H1 (cell line): ENCODE measurements around the gene SPDYE4. TPM values are rescaled to one million over a fixed set of nuclear protein-coding genes. Genes with fewer than 3 reads are reported as not detected.

Experiments
- CTCF ChIA-PET: fragments of 300-600 bp; sonication (Branson Sonifier 250); formaldehyde crosslinking; loops from one replicate; lab custom pipeline; 2021; ENCODE audit not compliant: partially characterized antibody; lab: Charles Lee
- POLR2A ChIA-PET: fragments of 300-600 bp; sonication (Branson Sonifier 250); formaldehyde crosslinking; loops from one replicate; lab custom pipeline; 2021; ENCODE audit warnings: inconsistent platforms; ENCODE audit not compliant: partially characterized antibody; lab: Charles Lee
- DNase-seq, 2 experiments: peaks; one replicate each; pipeline versions ENCODE4 v3.0.0 to v3.0.0-alpha.2; 2010 to 2022; ENCODE audit warnings: low spot score in 2 of 2, low read depth in 1 of 2, mixed read lengths in 1 of 2
- FAIRE-seq: peaks from 2 replicates; lab custom pipeline; 2011; peaks lifted over from hg19 to GRCh38; lab: Jason Lieb, UNC
- H2AFZ ChIP-seq: 2 replicates; pipeline ENCODE4 v1.8.1; 2012; ENCODE audit warnings: low read length, inconsistent platforms
- H2AK5ac ChIP-seq: 2 replicates; pipeline ENCODE4 v1.6.1; 2013; ENCODE audit warnings: low read depth, low read length
- H2BK120ac ChIP-seq: replicated peaks from 2 replicates; pipeline ENCODE3; 2013; ENCODE audit warnings: low read depth, low read length, inconsistent platforms
- H2BK12ac ChIP-seq: 2 replicates; pipeline ENCODE4 v1.6.1; 2013; ENCODE audit warnings: low read depth, low read length
- H2BK15ac ChIP-seq: 2 replicates; pipeline ENCODE4 v1.6.1; 2013; ENCODE audit warnings: low read length
- H2BK20ac ChIP-seq: 2 replicates; pipeline ENCODE4 v1.6.1; 2013; ENCODE audit warnings: low read length
- H2BK5ac ChIP-seq: 2 replicates; pipeline ENCODE4 v1.6.1; 2013; ENCODE audit warnings: low read depth, low read length
- H3K14ac ChIP-seq: 2 replicates; pipeline ENCODE4 v1.6.1; 2013; ENCODE audit warnings: inconsistent platforms; ENCODE audit not compliant: insufficient read length
- H3K18ac ChIP-seq: 2 replicates; pipeline ENCODE4 v1.6.1; 2013; ENCODE audit warnings: low read length; ENCODE audit errors: extremely low read depth
- H3K23ac ChIP-seq: 2 replicates; pipeline ENCODE4 v1.6.1; 2013; ENCODE audit warnings: inconsistent platforms; ENCODE audit not compliant: insufficient read length
- H3K23me2 ChIP-seq: 2 replicates; pipeline ENCODE4 v1.6.1; 2013; ENCODE audit warnings: low read depth, low read length
- H3K27ac ChIP-seq: 2 replicates; pipeline ENCODE4 v1.6.1; 2011; ENCODE audit warnings: low read depth, low read length, inconsistent platforms
- H3K27me3 ChIP-seq, 4 experiments: replicated peaks in 1 of 4; 1 replicate in 1 of 4; 2 replicates in 3 of 4; pipeline versions ENCODE4 v1.6.1 to v1.8.1; 2011 to 2013; ENCODE audit warnings: low read length in 3 of 4, mild to moderate bottlenecking in 3 of 4, inconsistent platforms in 2 of 4, mixed read lengths in 2 of 4, moderate library complexity in 1 of 4; ENCODE audit not compliant: control insufficient read depth in 3 of 4, insufficient read depth in 3 of 4; ENCODE audit errors: extremely low read depth in 1 of 4
- H3K36me3 ChIP-seq, 4 experiments: 2 replicates each; pipeline versions ENCODE4 v1.6.1 to v1.8.1; 2011 to 2013; ENCODE audit warnings: mild to moderate bottlenecking in 4 of 4, low read length in 3 of 4, moderate library complexity in 2 of 4, control low read depth in 1 of 4, inconsistent platforms in 1 of 4; ENCODE audit not compliant: insufficient read depth in 4 of 4, control insufficient read depth in 2 of 4
- H3K4ac ChIP-seq: replicated peaks from 2 replicates; pipeline ENCODE3; 2013; ENCODE audit warnings: low read length, low read depth, mixed read lengths, inconsistent platforms; ENCODE audit not compliant: insufficient read length
- H3K4me1 ChIP-seq, 4 experiments: replicated peaks in 1 of 4; 1 replicate in 1 of 4; 2 replicates in 3 of 4; pipeline versions ENCODE4 v1.6.1 to v1.8.1; 2011 to 2013; ENCODE audit warnings: low read length in 3 of 4, inconsistent platforms in 2 of 4, mixed read lengths in 1 of 4; ENCODE audit not compliant: insufficient read depth in 4 of 4, control insufficient read depth in 3 of 4
- H3K4me2 ChIP-seq, 2 experiments: 2 replicates each; pipeline versions ENCODE4 v1.6.1 to v1.8.1; 2011 to 2013; ENCODE audit warnings: low read depth in 2 of 2, low read length in 2 of 2, control low read depth in 1 of 2, inconsistent platforms in 1 of 2, mild to moderate bottlenecking in 1 of 2; ENCODE audit not compliant: insufficient read depth in 1 of 2
- H3K4me3 ChIP-seq, 4 experiments: fragments of 200-600, 300-600 bp in 1 of 4; sonication (generic), shearing (Covaris generic), sonication (Bioruptor Twin) in 1 of 4; 2 replicates each; pipeline versions ENCODE4 v1.5.1 to v1.8.1; 2011 to 2016; ENCODE audit warnings: low read length in 4 of 4, low read depth in 3 of 4, control low read depth in 2 of 4, inconsistent platforms in 2 of 4, mild to moderate bottlenecking in 2 of 4, mixed read lengths in 1 of 4, moderate library complexity in 1 of 4; ENCODE audit not compliant: insufficient read depth in 2 of 4; ENCODE audit errors: extremely low read depth in 1 of 4
- H3K56ac ChIP-seq: replicated peaks from 2 replicates; pipeline ENCODE3; 2013; ENCODE audit warnings: low read depth, mild to moderate bottlenecking, mixed read lengths, low read length, inconsistent platforms; ENCODE audit not compliant: insufficient read length
- H3K79me1 ChIP-seq: 2 replicates; pipeline ENCODE4 v1.6.1; 2013; ENCODE audit warnings: low read depth, low read length, control low read depth
- H3K79me2 ChIP-seq, 2 experiments: 2 replicates each; pipeline versions ENCODE4 v1.6.1 to v1.8.1; 2012 to 2013; ENCODE audit warnings: low read length in 2 of 2, mild to moderate bottlenecking in 2 of 2, inconsistent platforms in 1 of 2; ENCODE audit not compliant: insufficient read depth in 2 of 2, control insufficient read depth in 1 of 2
- H3K9ac ChIP-seq, 4 experiments: replicated peaks in 1 of 4; 1 replicate in 1 of 4; 2 replicates in 3 of 4; pipeline versions ENCODE4 v1.6.1 to v1.8.1; 2011 to 2013; ENCODE audit warnings: low read depth in 3 of 4, low read length in 3 of 4, control low read depth in 2 of 4, mild to moderate bottlenecking in 2 of 4, moderate library complexity in 2 of 4, inconsistent platforms in 1 of 4; ENCODE audit errors: extremely low read depth in 1 of 4
- H3K9me3 ChIP-seq, 2 experiments: 2 replicates each; pipeline versions ENCODE4 v1.6.1 to v1.8.1; 2012 to 2013; ENCODE audit warnings: mild to moderate bottlenecking in 2 of 2, moderate library complexity in 2 of 2, control low read depth in 1 of 2, inconsistent platforms in 1 of 2, low read depth in 1 of 2, low read length in 1 of 2, mixed read lengths in 1 of 2; ENCODE audit not compliant: insufficient read depth in 2 of 2
- H4K20me1 ChIP-seq, 2 experiments: replicated peaks in 1 of 2; 2 replicates each; pipeline versions ENCODE3 to v1.8.1; 2011 to 2013; ENCODE audit warnings: inconsistent platforms in 2 of 2, low read length in 2 of 2, mild to moderate bottlenecking in 1 of 2; ENCODE audit not compliant: insufficient read depth in 2 of 2, control insufficient read depth in 1 of 2
- H4K5ac ChIP-seq: 2 replicates; pipeline ENCODE4 v1.6.1; 2013; ENCODE audit warnings: low read length, low read depth, mixed read lengths, inconsistent platforms; ENCODE audit not compliant: insufficient read length
- H4K8ac ChIP-seq: 2 replicates; pipeline ENCODE4 v1.8.0; 2013; ENCODE audit warnings: mild to moderate bottlenecking, moderate library complexity, low read length, inconsistent platforms; ENCODE audit not compliant: insufficient read depth; ENCODE audit errors: extremely low read depth
- H4K91ac ChIP-seq: replicated peaks from 2 replicates; pipeline ENCODE3; 2013; ENCODE audit warnings: low read length, mixed read lengths, inconsistent platforms; ENCODE audit not compliant: insufficient read length
- ATF2 ChIP-seq: IDR thresholded peaks from 2 replicates; pipeline ENCODE4 v1.6.1; 2012; ENCODE audit warnings: low read length, inconsistent platforms
- ATF3 ChIP-seq: IDR thresholded peaks from 2 replicates; pipeline ENCODE4 v1.6.1; 2011; ENCODE audit warnings: low read depth, mild to moderate bottlenecking, low read length; ENCODE audit not compliant: insufficient read depth
- BACH1 ChIP-seq: IDR thresholded peaks from 2 replicates; pipeline ENCODE4 v1.6.1; 2012; ENCODE audit warnings: low read length, improper control_type of control experiment
- BCL11A ChIP-seq, 2 experiments: IDR thresholded peaks; one replicate each; pipeline ENCODE4 v1.6.1; 2011; ENCODE audit warnings: low read depth in 2 of 2, low read length in 2 of 2, mild to moderate bottlenecking in 2 of 2
- CHD2 ChIP-seq: IDR thresholded peaks from 2 replicates; pipeline ENCODE4 v1.6.1; 2012; ENCODE audit warnings: low read length, improper control_type of control experiment
- HDAC2 ChIP-seq, 2 experiments: fragments of 300-600 bp in 1 of 2; sonication (generic) in 1 of 2; IDR thresholded peaks; 2 replicates each; pipeline ENCODE4 v1.6.1; 2011 to 2012; ENCODE audit warnings: low read depth in 2 of 2, low read length in 2 of 2, mild to moderate bottlenecking in 2 of 2, moderate library complexity in 2 of 2, borderline replicate concordance in 1 of 2, inconsistent platforms in 1 of 2
- NANOG ChIP-seq: IDR thresholded peaks from 2 replicates; pipeline ENCODE4 v1.6.1; 2011; ENCODE audit warnings: low read length, low read depth, mild to moderate bottlenecking, inconsistent platforms; ENCODE audit not compliant: insufficient read depth, poor library complexity, severe bottlenecking
- PHF8 ChIP-seq: fragments of 200-600 bp; sonication (generic); conservative IDR thresholded peaks from 2 replicates; pipeline ENCODE4 v1.7.1; 2012; ENCODE audit warnings: low read depth, mild to moderate bottlenecking, inconsistent platforms, low read length, moderate library complexity
- POLR2A ChIP-seq, 2 experiments: IDR thresholded peaks; 1 replicate in 1 of 2; 2 replicates in 1 of 2; pipeline ENCODE4 v1.6.1; 2011; ENCODE audit warnings: low read depth in 2 of 2, low read length in 2 of 2, mild to moderate bottlenecking in 2 of 2; ENCODE audit errors: control extremely low read depth in 1 of 2
- TAF1 ChIP-seq: IDR thresholded peaks from 2 replicates; pipeline ENCODE4 v1.6.1; 2011; ENCODE audit warnings: mild to moderate bottlenecking, low read depth, low read length
- TBP ChIP-seq: IDR thresholded peaks from 2 replicates; pipeline ENCODE4 v1.6.1; 2011; ENCODE audit warnings: low read depth, low read length, improper control_type of control experiment
- WGBS, 2 experiments: shearing (Covaris generic) in 1 of 2; methylation state at CpG; one replicate each; pipeline versions ENCODE4 v1.1.6 to v1.1.7; 2013 to 2015; ENCODE audit warnings: low lambda C conversion rate in 2 of 2, mixed read lengths in 2 of 2, inconsistent platforms in 1 of 2, low coverage in 1 of 2, missing lambda C conversion rate in 1 of 2; ENCODE audit not compliant: insufficient replicate concordance in 2 of 2, insufficient coverage in 1 of 2, insufficient read length in 1 of 2; ENCODE audit errors: extremely low coverage in 1 of 2, missing lambda C conversion rate in 1 of 2; 5-methylcytosine and 5-hydroxymethylcytosine counted together
- polyA plus RNA-seq, 7 experiments: library from polyadenylated mRNA; depleted of rRNA in 3 of 7; stranded (reverse) in 5 of 7; unstranded in 2 of 7; fragments of >200 nt in 5 of 7; fragments of 200-250 nt in 2 of 7; gene quantifications; 1 replicate in 5 of 7; 2 replicates in 1 of 7; 4 replicates in 1 of 7; pipeline versions ENCODE4 v1.2.1 to v1.2.3, GENCODE V29; 2011 to 2013; ENCODE audit warnings: missing spikeins in 2 of 7, mixed read lengths in 2 of 7
- total RNA-seq: library from RNA; stranded (reverse); fragmentation: NEBNext Ultra II Directional; extraction: Animal tissue kit (Norgen Biotek cat#: 25700); gene quantifications from 2 replicates; pipeline ENCODE4 v1.2.1, GENCODE V29; 2021

SPDYE4 gene
- total and polyA plus RNA-seq, 2 of the 8 experiments (the other 6 are each of a cell fraction or from before 2014, with no cell fraction given): not detected

DNA sequence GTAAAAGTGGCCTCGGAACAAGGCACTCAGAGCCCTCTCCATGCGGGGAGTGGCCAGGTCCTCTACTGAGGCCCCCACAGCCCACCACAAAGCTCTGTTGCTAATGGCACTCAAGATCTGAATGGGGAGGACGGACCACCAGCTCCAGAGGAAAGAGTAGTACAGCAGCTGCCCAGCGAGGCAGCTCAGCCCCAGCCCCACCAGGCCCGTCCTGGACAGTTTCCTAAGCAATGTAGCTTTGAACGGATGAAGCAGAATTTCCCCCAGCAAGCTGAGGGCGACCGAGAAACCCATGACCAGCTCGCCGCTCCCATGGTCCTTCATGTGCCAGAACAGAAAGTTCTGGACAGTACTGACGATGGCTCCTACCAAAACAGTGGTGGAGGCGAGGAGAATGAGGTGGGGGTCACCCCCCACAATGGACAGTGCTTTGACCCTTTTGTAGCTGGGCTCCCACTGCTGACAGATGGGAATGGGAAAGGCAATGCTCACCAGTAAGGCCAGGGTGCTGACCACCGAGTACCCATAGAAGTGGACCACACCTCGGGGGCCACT, 39.4 kb upstream of the SPDYE4 start:
- peak in 1 of 2 experiments; percentile 31 for DNase-seq
- Histone ChIP-seq H3K23me2 (peaks cover 6% of the 10 kb centered on the region; the same call in 1 of the 2 replicates), H3K56ac (no peak overlapping the region), H3K4me2 (no peak overlapping the region; a peak in 1 of 4 replicates), H4K91ac (no peak overlapping the region), H3K14ac (no peak overlapping the region), H3K4me3 (no peak overlapping the region), H3K36me3 (no peaks in the 10 kb centered on the region), H2AK5ac (no peak overlapping the region), H2BK120ac (no peak overlapping the region), H3K27ac (no peak overlapping the region), H4K20me1 (no peaks in the 10 kb centered on the region), H3K18ac (no peak overlapping the region), H3K9me3 (no peaks in the 10 kb centered on the region), H4K8ac (no peak overlapping the region), H3K79me1 (no peaks in the 10 kb centered on the region), H3K23ac (no peak overlapping the region), H2BK20ac (no peak overlapping the region), H3K27me3 (peaks cover 0 to 6% (median 1%) of the 10 kb centered on the region in 4 experiments; a peak in 2 of 7 replicates), H2BK5ac (no peak overlapping the region), H2AFZ (no peak overlapping the region), H3K79me2 (no peaks in the 10 kb centered on the region), H3K4me1 (peaks cover 0 to 10% (median 4%) of the 10 kb centered on the region in 4 experiments; a peak in 5 of 7 replicates), H2BK15ac (no peak overlapping the region), H4K5ac (no peak overlapping the region), H2BK12ac (no peak overlapping the region), H3K4ac (no peak overlapping the region), H3K9ac (no peak overlapping the region)
- FAIRE-seq: no peak
- ChIA-PET CTCF (interaction anchor here (1.0 to 4.1 kb wide), 7 partner anchors 11 to 223 kb away, joined by 3 to 33 read pairs (median 7); no protein-coding TSS in a partner anchor), POLR2A (interaction anchor here (0.7 to 0.8 kb wide), 2 partner anchors 18 to 97 kb away, joined by 3 read pairs; no protein-coding TSS in a partner anchor)
- 84% methylated on average over 14 of the region's 14 CpGs; no CpG with 5 or more reads in 1 of the 2 experiments for WGBS, 2 experiments
- TF ChIP-seq BCL11A (IDR thresholded peaks at IDR 0.05; ENCODE audit: low read depth in 2 of 2, low read length in 2 of 2) (no peak), ATF3 (no peak), TBP (no peak), BACH1 (no peak), POLR2A (IDR thresholded peaks at IDR 0.05; ENCODE audit: control extremely low read depth in 1 of 2, low read depth in 2 of 2, low read length in 2 of 2) (no peak), CHD2 (no peak), NANOG (no peak), ATF2 (no peak), HDAC2 (IDR thresholded peaks at IDR 0.05; ENCODE audit: borderline replicate concordance in 1 of 2, low read depth in 2 of 2, low read length in 2 of 2) (no peak), TAF1 (no peak), PHF8 (no peak)
